ENCODE measurements around the gene UROS.

The UROS gene

GRCh38 chr10:125820701-125821100 lies 2.4 kb downstream of the UROS start:
- no peak for TF ChIP-seq CTCF (conservative IDR thresholded peaks at IDR 0.05; ENCODE audit: control insufficient read depth, insufficient read depth, low read depth, low read length)
- H3K4me3 ChIP-seq (ENCODE audit: control insufficient read depth, low read depth, low read length): no peak overlapping the region
- no peak for DNase-seq (ENCODE audit: low read depth)

GRCh38 chr10:125817337-125817946 lies 5.6 kb downstream of the UROS start:
- DNase-seq (ENCODE audit: low read depth): no peak
- TF ChIP-seq CTCF (conservative IDR thresholded peaks at IDR 0.05; ENCODE audit: control insufficient read depth, insufficient read depth, low read depth, low read length): no peak
- H3K4me3 ChIP-seq (ENCODE audit: control insufficient read depth, low read depth, low read length): no peak overlapping the region

- H3K4me3 ChIP-seq (ENCODE audit: control insufficient read depth, low read depth, low read length): no peak overlapping the region
- no peak for TF ChIP-seq CTCF (conservative IDR thresholded peaks at IDR 0.05; ENCODE audit: control insufficient read depth, insufficient read depth, low read depth, low read length)
- no peak for DNase-seq (ENCODE audit: low read depth)
These were observed 6.5 kb downstream of the UROS start for GRCh38 chr10:125816548-125816947.

GRCh38 chr10:125815764-125816163 lies 7.3 kb downstream of the UROS start:
- no peak overlapping the region for H3K4me3 ChIP-seq (ENCODE audit: control insufficient read depth, low read depth, low read length)
- DNase-seq (ENCODE audit: low read depth): no peak
- TF ChIP-seq CTCF (conservative IDR thresholded peaks at IDR 0.05; ENCODE audit: control insufficient read depth, insufficient read depth, low read depth, low read length): no peak

- TF ChIP-seq CTCF (conservative IDR thresholded peaks at IDR 0.05; ENCODE audit: control insufficient read depth, insufficient read depth, low read depth, low read length): no peak
- H3K4me3 ChIP-seq (ENCODE audit: control insufficient read depth, low read depth, low read length): no peak overlapping the region
- DNase-seq (ENCODE audit: low read depth): peak; percentile 16
These were observed 10.8 kb downstream of the UROS start for GRCh38 chr10:125812128-125812750.

- no peak for TF ChIP-seq CTCF (conservative IDR thresholded peaks at IDR 0.05; ENCODE audit: control insufficient read depth, insufficient read depth, low read depth, low read length)
- DNase-seq (ENCODE audit: low read depth): no peak
These were observed 11.8 kb downstream of the UROS start for GRCh38 chr10:125811251-125811650.

More at GRCh38 chr10:125811251-125811650, 11.8 kb downstream of the UROS start:
- no peak overlapping the region for H3K4me3 ChIP-seq (ENCODE audit: control insufficient read depth, low read depth, low read length)

Measured in fibroblast of mammary gland (primary cell).